Endothelial cell (in vitro differentiated cells): ENCODE measurements around the gene CPEB2. TPM values are rescaled to one million over a fixed set of nuclear protein-coding genes. Genes with fewer than 3 reads are reported as not detected.

Experiments used
- DNase-seq: peaks from one replicate; pipeline ENCODE4 v3.0.0; 2021; ENCODE audit warnings: low spot score
- H3K27ac Mint-ChIP-seq: one replicate; pipeline ENCODE4 v1.8.0; 2021; ENCODE audit warnings: mixed read lengths, inconsistent platforms; ENCODE audit not compliant: unreplicated experiment
- H3K27me3 Mint-ChIP-seq: one replicate; pipeline ENCODE4 v1.8.0; 2021; ENCODE audit warnings: mild to moderate bottlenecking, moderate library complexity, mixed read lengths, inconsistent platforms; ENCODE audit not compliant: unreplicated experiment
- H3K36me3 Mint-ChIP-seq: one replicate; pipeline ENCODE4 v1.8.0; 2021; ENCODE audit warnings: mild to moderate bottlenecking, low read depth, mixed read lengths, inconsistent platforms; ENCODE audit not compliant: unreplicated experiment
- H3K4me1 Mint-ChIP-seq: one replicate; pipeline ENCODE4 v1.8.0; 2021; ENCODE audit warnings: mild to moderate bottlenecking, mixed read lengths, inconsistent platforms; ENCODE audit not compliant: unreplicated experiment
- H3K4me3 Mint-ChIP-seq: one replicate; pipeline ENCODE4 v1.8.0; 2021; ENCODE audit warnings: mild to moderate bottlenecking, mixed read lengths, inconsistent platforms; ENCODE audit not compliant: unreplicated experiment
- H3K9me3 Mint-ChIP-seq: one replicate; pipeline ENCODE4 v1.8.0; 2021; ENCODE audit warnings: mixed read lengths, inconsistent platforms; ENCODE audit not compliant: unreplicated experiment
- total RNA-seq: library from RNA; stranded (reverse); fragmentation: NEBNext Ultra II Directional; extraction: Animal tissue kit (Norgen Biotek cat#: 25700); gene quantifications from one replicate; pipeline ENCODE4 v1.2.1, GENCODE V29; 2021; ENCODE audit not compliant: unreplicated experiment
- TF ChIP-seq, protein P1 (sequence below): fragments of 200-600 bp; sonication (generic); IDR thresholded peaks from one replicate; pipeline ENCODE4 v1.5.0; 2021; ENCODE audit warnings: antibody characterized with exemption; ENCODE audit not compliant: unreplicated experiment

CPEB2 gene
- total RNA-seq, 1 donor from 2014 or later: 14.9 TPM

DNA sequence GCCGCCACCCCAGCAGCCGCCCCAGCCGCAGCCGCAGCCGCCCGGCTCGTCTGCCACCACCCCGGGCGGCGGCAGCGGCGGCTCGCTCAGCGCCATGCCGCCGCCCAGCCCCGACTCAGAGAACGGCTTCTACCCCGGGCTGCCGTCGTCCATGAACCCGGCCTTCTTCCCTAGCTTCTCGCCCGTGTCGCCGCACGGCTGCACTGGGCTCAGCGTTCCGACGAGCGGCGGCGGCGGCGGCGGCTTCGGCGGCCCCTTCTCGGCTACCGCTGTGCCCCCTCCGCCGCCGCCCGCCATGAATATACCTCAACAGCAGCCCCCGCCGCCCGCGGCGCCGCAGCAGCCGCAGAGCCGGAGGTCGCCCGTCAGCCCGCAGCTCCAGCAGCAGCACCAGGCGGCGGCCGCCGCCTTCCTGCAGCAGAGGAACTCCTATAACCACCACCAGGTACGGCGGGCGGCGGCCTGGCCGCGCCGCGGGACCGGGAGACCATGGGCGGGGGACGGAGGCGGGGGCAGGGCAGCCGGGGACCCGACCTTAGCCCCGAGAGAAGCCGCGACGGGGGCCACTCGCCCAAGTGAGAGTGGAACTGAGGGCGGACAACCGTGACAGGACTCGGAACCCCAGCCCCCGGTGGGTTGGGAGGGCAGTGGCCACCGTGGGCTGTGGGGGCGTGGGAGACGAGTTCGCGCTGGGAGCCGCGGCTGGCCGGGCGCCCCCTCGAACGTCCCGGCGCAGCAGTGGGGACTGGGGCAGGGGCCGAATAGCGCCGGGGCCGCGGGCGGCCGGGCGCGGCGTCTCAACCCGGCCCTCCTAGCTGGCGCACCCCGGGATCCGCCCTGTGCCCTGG is 1.8 kb downstream of the CPEB2 start:
- TF ChIP-seq, protein P1, sequence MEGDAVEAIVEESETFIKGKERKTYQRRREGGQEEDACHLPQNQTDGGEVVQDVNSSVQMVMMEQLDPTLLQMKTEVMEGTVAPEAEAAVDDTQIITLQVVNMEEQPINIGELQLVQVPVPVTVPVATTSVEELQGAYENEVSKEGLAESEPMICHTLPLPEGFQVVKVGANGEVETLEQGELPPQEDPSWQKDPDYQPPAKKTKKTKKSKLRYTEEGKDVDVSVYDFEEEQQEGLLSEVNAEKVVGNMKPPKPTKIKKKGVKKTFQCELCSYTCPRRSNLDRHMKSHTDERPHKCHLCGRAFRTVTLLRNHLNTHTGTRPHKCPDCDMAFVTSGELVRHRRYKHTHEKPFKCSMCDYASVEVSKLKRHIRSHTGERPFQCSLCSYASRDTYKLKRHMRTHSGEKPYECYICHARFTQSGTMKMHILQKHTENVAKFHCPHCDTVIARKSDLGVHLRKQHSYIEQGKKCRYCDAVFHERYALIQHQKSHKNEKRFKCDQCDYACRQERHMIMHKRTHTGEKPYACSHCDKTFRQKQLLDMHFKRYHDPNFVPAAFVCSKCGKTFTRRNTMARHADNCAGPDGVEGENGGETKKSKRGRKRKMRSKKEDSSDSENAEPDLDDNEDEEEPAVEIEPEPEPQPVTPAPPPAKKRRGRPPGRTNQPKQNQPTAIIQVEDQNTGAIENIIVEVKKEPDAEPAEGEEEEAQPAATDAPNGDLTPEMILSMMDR: no peak
- peak; percentile 54 for DNase-seq
- H3K9me3 Mint-ChIP-seq: no peaks in the 10 kb centered on the region
- peaks cover 5% of the 10 kb centered on the region for H3K36me3 Mint-ChIP-seq
- peaks cover 5% of the 10 kb centered on the region for H3K27me3 Mint-ChIP-seq
- no peak overlapping the region for H3K4me3 Mint-ChIP-seq
- H3K4me1 Mint-ChIP-seq: peaks cover 17% of the 10 kb centered on the region
- no peak overlapping the region for H3K27ac Mint-ChIP-seq

DNA sequence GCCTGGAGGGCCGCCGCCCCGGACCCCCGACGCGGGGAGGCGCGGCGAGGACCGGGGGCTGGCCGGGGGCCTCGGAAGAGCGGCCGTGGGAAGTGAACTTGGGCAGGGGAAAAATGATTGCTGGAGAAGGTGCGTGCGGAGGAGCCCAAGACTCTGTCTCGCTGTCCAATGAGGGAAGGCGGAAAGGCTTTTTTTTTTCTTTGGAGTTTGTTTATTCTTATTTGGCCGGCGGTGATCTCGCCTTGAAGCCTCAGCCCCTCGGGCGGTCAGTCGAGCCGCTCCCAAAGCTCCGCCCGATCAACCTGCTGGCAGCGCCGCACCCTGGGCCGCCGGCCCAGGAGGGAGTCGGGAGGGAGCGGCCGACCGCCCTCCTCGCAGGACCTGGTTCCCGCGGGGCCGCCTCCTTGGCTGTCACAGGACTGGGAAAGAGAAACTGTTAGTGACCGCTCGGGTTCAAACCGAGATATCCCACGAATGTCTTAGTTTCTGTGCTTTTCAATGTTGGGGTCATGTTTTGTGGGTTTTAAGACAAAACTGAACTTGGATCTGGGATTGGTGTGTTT is 2.5 kb downstream of the CPEB2 start:
- peak overlapping the region; percentile 33 for H3K27ac Mint-ChIP-seq
- H3K4me3 Mint-ChIP-seq: peak overlapping the region; percentile 94
- no peaks in the 10 kb centered on the region for H3K9me3 Mint-ChIP-seq
- H3K4me1 Mint-ChIP-seq: peaks cover 17% of the 10 kb centered on the region
- H3K27me3 Mint-ChIP-seq: peaks cover 5% of the 10 kb centered on the region
- peaks cover 5% of the 10 kb centered on the region for H3K36me3 Mint-ChIP-seq
- TF ChIP-seq, protein P1: no peak
- DNase-seq: peak; percentile 56

DNA sequence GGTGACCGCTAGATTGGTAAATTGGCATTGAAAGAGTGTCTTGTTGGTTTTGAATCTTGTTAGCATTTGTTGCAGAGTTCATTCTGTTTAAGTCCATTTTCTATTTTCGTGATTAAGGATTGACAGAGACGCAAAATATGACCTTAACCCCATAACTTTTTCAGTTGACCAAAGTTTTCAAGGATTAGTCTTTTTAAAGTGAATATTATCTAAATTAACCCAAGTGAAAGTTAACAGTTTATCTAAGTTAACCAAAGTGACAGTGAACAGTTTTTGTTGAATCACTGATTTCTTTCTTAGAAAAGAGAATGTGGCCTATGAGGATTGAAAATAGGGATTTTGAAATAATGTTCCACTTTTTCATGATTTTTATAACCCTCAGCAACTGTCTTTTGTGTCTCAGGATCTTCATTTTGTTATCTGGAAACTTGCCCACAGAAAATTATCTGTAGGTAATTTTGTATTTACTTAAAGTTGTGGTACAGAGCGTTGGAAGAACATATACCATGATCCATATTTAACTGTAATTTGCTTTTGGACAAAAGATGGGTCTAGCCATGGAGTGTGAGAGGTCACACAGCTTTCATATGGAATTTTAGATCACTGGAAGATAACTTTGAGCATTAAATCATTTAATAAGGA is 3.3 kb downstream of the CPEB2 start:
- H3K4me3 Mint-ChIP-seq: peak overlapping the region; percentile 94
- peaks cover 17% of the 10 kb centered on the region for H3K4me1 Mint-ChIP-seq
- H3K27ac Mint-ChIP-seq: peak overlapping the region; percentile 33
- peaks cover 5% of the 10 kb centered on the region for H3K27me3 Mint-ChIP-seq
- no peaks in the 10 kb centered on the region for H3K9me3 Mint-ChIP-seq
- peaks cover 5% of the 10 kb centered on the region for H3K36me3 Mint-ChIP-seq
- DNase-seq: no peak
- TF ChIP-seq, protein P1: no peak

DNA sequence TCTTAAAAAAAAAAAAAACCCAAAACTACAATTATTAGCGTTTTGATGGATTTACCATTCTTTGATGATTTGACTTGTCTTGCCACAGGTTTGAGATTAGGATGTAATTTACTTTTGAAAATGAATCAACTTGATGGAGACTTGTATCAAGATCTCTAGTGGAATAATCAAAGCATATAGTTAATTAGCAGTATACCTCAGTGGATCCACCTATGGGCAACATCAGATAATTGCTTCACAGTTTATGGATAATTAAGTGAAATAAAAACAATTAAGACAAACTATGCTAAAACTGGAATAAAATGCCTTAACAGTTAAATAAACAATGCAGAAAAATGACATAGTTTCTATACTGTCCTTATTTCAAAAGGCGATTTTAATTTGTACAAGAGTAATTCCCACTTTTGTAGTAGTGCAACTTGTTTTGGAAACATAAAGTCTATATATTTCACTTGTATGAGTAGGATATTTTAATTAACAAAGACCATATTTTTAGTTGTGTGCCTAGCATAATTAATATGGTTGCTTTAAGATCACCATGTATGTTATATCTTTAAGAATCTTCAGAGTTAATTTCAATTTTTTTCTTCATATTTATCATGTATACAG is 4.2 kb downstream of the CPEB2 start:
- DNase-seq: no peak
- H3K9me3 Mint-ChIP-seq: no peaks in the 10 kb centered on the region
- no peak overlapping the region for H3K27ac Mint-ChIP-seq
- no peak overlapping the region for H3K4me3 Mint-ChIP-seq
- H3K36me3 Mint-ChIP-seq: peaks cover 5% of the 10 kb centered on the region
- H3K4me1 Mint-ChIP-seq: peaks cover 17% of the 10 kb centered on the region
- TF ChIP-seq, protein P1: peak; percentile 64
- peaks cover 5% of the 10 kb centered on the region for H3K27me3 Mint-ChIP-seq
